ENCODE data around the gene SENP2. TPM values are rescaled to one million over a fixed set of nuclear protein-coding genes. Genes with fewer than 3 reads are reported as not detected.
A peak's percentile ranks its signal among the peaks of the same experiment; 100 is the strongest.
"Not testable (repeated sequence)": the region's sequence is repeated elsewhere in the genome, so short reads cannot be mapped to it uniquely, and the experiment has no call there.

SENP2 gene
- total and polyA plus RNA-seq, 9 donors = 16.0 to 51.6 (median 43.5) TPM

GRCh38 chr3:185657691-185658503 lies 71.8 kb downstream of the SENP2 start:
- Histone ChIP-seq H3K36me3 (no peaks in the 10 kb centered on the region), H3K27me3 (no peaks in the 10 kb centered on the region), H3K9me3 (no peaks in the 10 kb centered on the region), H3K4me1 (ENCODE audit: insufficient read depth) (peaks cover 13% of the 10 kb centered on the region), H3K4me3 (no peak overlapping the region), H3K27ac (peak overlapping the region; percentile 74 to 83)
- TF ChIP-seq, protein P1, sequence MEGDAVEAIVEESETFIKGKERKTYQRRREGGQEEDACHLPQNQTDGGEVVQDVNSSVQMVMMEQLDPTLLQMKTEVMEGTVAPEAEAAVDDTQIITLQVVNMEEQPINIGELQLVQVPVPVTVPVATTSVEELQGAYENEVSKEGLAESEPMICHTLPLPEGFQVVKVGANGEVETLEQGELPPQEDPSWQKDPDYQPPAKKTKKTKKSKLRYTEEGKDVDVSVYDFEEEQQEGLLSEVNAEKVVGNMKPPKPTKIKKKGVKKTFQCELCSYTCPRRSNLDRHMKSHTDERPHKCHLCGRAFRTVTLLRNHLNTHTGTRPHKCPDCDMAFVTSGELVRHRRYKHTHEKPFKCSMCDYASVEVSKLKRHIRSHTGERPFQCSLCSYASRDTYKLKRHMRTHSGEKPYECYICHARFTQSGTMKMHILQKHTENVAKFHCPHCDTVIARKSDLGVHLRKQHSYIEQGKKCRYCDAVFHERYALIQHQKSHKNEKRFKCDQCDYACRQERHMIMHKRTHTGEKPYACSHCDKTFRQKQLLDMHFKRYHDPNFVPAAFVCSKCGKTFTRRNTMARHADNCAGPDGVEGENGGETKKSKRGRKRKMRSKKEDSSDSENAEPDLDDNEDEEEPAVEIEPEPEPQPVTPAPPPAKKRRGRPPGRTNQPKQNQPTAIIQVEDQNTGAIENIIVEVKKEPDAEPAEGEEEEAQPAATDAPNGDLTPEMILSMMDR (IDR thresholded peaks at IDR 0.05) = no peak
- intact Hi-C loops (cut with DNase I) = loop anchor here in 1 of 4 donors (5.0 kb wide), 1 partner anchor 279 kb away; the partner anchor contains the start of gene TRA2B
- no peak for DNase-seq
- 87 to 89% (median 89%) methylated on average over 15 of the region's 15 CpGs for WGBS, 3 donors

DNA sequence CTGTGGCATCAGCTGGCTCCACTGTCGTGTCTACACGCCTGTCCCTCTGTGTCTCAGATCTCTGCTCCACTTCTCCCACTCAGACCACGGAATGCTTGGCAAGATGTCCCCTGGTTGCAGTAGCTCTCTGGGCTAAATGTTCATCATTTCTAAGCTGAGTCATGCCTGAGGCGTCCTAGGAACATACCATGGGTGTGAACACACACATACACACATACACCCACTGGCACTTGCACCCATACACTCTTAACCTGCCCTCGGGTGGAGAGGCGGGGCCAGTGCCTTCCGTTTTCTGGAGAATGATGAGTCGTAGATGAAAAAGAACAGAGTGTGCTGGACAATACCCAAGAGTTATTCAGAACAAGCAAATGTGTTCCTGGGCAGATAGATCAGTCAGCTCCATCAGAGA lies 72.4 kb downstream of the SENP2 start:
- intact Hi-C loops (cut with DNase I) = loop anchor here in 1 of 4 donors (5.0 kb wide), 1 partner anchor 279 kb away; the partner anchor contains the start of gene TRA2B
- no peaks in the 10 kb centered on the region for H3K36me3 ChIP-seq
- TF ChIP-seq, protein P1 (IDR thresholded peaks at IDR 0.05) = no peak
- TF ChIP-seq POLR2A (IDR thresholded peaks at IDR 0.05) (no peak), EP300 (IDR thresholded peaks at IDR 0.05) (peak; percentile 56)
- H3K4me1 ChIP-seq (ENCODE audit: insufficient read depth) = peaks cover 13% of the 10 kb centered on the region
- H3K4me3 ChIP-seq = no peak overlapping the region
- peak in 4 of 5 donors; percentile 52 to 77 (median 74) for DNase-seq
- H3K27me3 ChIP-seq = no peaks in the 10 kb centered on the region
- WGBS, 3 donors = 16 to 29% (median 19%) methylated on average over 8 of the region's 8 CpGs
- peak overlapping the region in 1 of 2 donors; percentile 54 for H3K27ac ChIP-seq
- H3K9me3 ChIP-seq = no peaks in the 10 kb centered on the region

DNA sequence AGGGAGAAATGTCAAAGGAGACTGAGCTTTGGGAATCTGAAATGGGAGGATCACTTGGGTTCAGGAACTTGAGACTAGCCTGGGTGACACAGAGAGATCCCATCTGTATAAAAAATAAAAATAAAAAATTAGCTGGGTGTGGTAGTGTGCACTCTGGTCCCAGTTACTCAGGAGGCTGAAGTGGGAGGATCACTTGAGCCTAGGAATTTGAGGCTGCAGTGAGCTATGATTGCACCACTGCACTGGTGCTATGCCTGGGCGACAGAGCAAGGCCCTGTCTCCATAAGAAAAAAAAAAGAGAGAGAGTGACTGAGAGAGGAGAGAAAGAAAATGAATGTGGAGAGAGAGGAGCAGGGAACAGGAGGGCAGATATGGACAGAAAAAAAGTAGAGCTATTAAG lies 72.8 kb downstream of the SENP2 start:
- Histone ChIP-seq H3K4me1 (ENCODE audit: insufficient read depth) (peaks cover 13% of the 10 kb centered on the region), H3K27ac (no peak overlapping the region), H3K9me3 (no peaks in the 10 kb centered on the region), H3K4me3 (no peak overlapping the region), H3K36me3 (no peaks in the 10 kb centered on the region), H3K27me3 (no peaks in the 10 kb centered on the region)
- TF ChIP-seq POLR2A (IDR thresholded peaks at IDR 0.05) = no peak
- intact Hi-C loops (cut with DNase I) = loop anchor here in 1 of 4 donors (5.0 kb wide), 1 partner anchor 278 kb away; the partner anchor contains the start of gene TRA2B
- DNase-seq = no peak
- WGBS, 3 donors = 74 to 81% (median 79%) methylated on average over 1 of the region's 1 CpG

GRCh38 chr3:185659942-185660921 lies 74.1 kb downstream of the SENP2 start:
- 36 to 39% (median 37%) methylated on average over 17 to 18 of the region's 18 CpGs for WGBS, 3 donors
- intact Hi-C loops (cut with DNase I) = loop anchor here in 3 of 4 donors (5.0 to 10.0 kb wide), 4 partner anchors 105 to 285 kb away; partner anchors contain the start of gene TRA2B (in 1 of the 3)
- H3K27ac ChIP-seq = no peak overlapping the region
- no peaks in the 10 kb centered on the region for H3K27me3 ChIP-seq
- H3K36me3 ChIP-seq = no peaks in the 10 kb centered on the region
- H3K4me3 ChIP-seq = no peak overlapping the region
- TF ChIP-seq POLR2A (IDR thresholded peaks at IDR 0.05) = no peak
- TF ChIP-seq, protein P1 (IDR thresholded peaks at IDR 0.05) = peak; percentile 84 to 96 (median 92)
- H3K4me1 ChIP-seq (ENCODE audit: insufficient read depth) = peaks cover 13% of the 10 kb centered on the region
- H3K9me3 ChIP-seq = no peaks in the 10 kb centered on the region
- peak; percentile 72 to 84 (median 80) for DNase-seq

- intact Hi-C loops (cut with DNase I) = loop anchor here in 2 of 4 donors (5.0 to 10.0 kb wide), 3 partner anchors 104 to 284 kb away; no protein-coding TSS in a partner anchor
- not testable (repeated sequence) for H3K27ac ChIP-seq; H3K4me1 ChIP-seq (ENCODE audit: insufficient read depth); H3K27me3 ChIP-seq; H3K9me3 ChIP-seq; H3K4me3 ChIP-seq; DNase-seq; H3K36me3 ChIP-seq
- WGBS, 3 donors = 85 to 91% (median 88%) methylated on average over 10 of the region's 10 CpGs
Observed at GRCh38 chr3:185661296-185661695, 75.2 kb downstream of the SENP2 start.
